GM20000 (cell line): ENCODE data around the gene WNT4.

ENCODE experiments used
- DNase-seq: peaks from one replicate; pipeline ENCODE4 v3.0.0; 2012; ENCODE audit warnings: low spot score
- CTCF ChIP-seq: IDR thresholded peaks from 2 replicates; pipeline ENCODE4 v1.5.1; 2012; ENCODE audit warnings: mild to moderate bottlenecking, control low read depth; ENCODE audit errors: extremely low read depth, missing control alignments

WNT4 gene

GRCh38 chr1:22143065-22144033 lies at the start of gene WNT4:
Gene WNT4 (minus strand): TSS chr1:22143097. CDS start chr1:22142922, 175 bp downstream.
- peak; percentile 4 for TF ChIP-seq CTCF

GRCh38 chr1:22190731-22191130 lies 47.8 kb upstream of the WNT4 start:
- no peak for TF ChIP-seq CTCF
- DNase-seq: no peak

More at GRCh38 chr1:22143065-22144033, at the start of gene WNT4:
- DNase-seq: peak; percentile 93

DNA sequence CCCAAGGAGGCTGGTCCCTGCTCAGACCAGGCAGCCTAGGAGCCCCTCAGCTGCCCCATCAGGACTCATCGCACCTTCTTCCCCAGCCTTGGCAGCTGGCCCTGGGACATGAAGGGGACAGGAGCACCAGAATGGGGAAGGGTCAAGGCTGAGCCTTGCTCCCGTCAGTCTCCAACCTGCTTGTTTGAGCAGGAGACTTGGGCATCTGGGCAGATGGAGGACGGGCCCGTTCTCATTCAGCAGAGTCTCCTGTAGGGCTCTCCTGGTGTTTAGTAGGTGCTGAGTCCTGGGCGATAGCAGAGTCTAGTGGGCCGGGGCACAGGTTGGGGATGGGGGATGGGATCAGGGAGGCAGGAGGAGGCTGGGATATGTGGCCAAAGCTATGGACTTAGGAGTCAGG lies 47.4 kb upstream of the WNT4 start:
- no peak for DNase-seq
- TF ChIP-seq CTCF: no peak

DNA sequence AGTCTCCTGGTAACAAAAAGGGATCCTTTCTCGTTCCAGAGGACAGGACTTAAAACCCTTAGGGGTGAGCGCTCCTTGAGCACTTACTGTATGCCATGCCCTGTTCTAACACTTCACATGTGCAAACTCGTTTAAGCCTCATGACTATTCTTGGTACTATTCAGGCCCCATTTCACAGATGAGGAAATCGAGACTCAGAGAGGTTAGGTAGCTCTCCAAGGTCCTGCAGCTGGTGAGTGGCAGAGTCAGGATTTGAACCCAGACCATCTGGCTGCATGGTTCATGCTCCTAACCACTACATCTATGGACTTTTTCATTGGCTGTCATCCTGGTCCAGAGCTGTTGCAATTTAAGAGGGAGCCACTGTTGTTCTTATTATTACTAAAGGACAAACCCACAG lies 46.7 kb upstream of the WNT4 start:
- DNase-seq: no peak
- TF ChIP-seq CTCF: no peak

GRCh38 chr1:22188914-22189313 lies 46.0 kb upstream of the WNT4 start:
- DNase-seq: no peak
- TF ChIP-seq CTCF: no peak

DNA sequence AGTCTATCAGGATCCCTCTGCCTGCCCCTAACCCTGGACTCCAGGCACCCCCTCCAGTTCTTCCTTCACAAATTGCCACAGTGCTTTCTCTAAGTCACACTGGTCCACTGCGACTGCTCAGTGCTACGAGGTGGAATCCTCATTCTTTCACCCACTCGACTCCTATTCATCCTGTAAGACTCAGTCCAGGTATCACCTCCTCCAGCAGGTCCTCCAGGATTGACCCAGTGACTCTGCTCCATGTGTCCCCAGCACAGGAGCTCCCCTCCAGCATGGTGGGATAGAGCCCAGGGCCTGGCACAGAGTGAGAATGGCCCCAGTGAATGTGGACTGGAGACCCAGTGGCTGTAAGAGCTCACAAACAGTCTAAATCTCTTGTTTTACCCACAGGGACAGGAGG lies 45.5 kb upstream of the WNT4 start:
- TF ChIP-seq CTCF: no peak

DNA sequence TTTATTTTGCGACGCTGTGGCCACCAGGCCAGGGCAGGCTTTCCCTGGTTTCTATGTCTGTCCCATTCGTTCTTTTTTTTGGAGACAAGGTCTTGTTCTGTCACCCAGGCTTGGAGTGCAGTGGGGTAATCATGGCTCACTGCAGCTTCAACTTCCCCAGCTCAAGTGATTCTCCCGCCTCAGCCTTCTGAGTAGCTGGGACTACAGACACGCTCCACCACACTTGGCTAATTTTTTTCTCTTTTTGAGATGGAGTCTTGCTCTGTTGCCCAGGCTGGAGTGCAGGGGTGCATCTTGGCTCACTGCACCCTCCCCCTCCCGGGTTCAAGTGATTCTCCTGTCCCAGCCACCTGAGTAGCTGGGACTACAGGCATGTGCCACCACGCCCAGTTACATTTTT lies 43.4 kb upstream of the WNT4 start:
- no peak for TF ChIP-seq CTCF

More for the DNA sequence above, 45.5 kb upstream of the WNT4 start:
- DNase-seq: no peak

More for the DNA sequence above, 43.4 kb upstream of the WNT4 start:
- DNase-seq: no peak
